IMR-90 (cell line): ENCODE data around the gene HLA-F.

ENCODE experiments used
- BHLHE40 ChIP-seq: fragments of 150-350 bp; IDR thresholded peaks from 2 replicates; pipeline ENCODE4 v1.6.1; 2016; ENCODE audit warnings: mild to moderate bottlenecking, low read depth, low read length
- CHD1 ChIP-seq: IDR thresholded peaks from 2 replicates; pipeline ENCODE4 v1.6.1; 2012; ENCODE audit warnings: low read depth, low read length, improper control_type of control experiment
- FOS ChIP-seq: fragments of 150-350 bp; IDR thresholded peaks from 2 replicates; pipeline ENCODE4 v1.6.1; 2016; ENCODE audit warnings: low read depth, low read length
- MAFK ChIP-seq: IDR thresholded peaks from 2 replicates; pipeline ENCODE4 v1.6.1; 2012; ENCODE audit warnings: low read depth, low read length, improper control_type of control experiment
- MXI1 ChIP-seq: IDR thresholded peaks from 2 replicates; pipeline ENCODE4 v1.6.1; 2012; ENCODE audit warnings: low read depth, mild to moderate bottlenecking, low read length, moderate library complexity, borderline replicate concordance
- POLR2A ChIP-seq: IDR thresholded peaks from 2 replicates; pipeline ENCODE4 v1.6.1; 2012; ENCODE audit warnings: mild to moderate bottlenecking, low read depth, low read length
- RAD21 ChIP-seq: IDR thresholded peaks from 2 replicates; pipeline ENCODE4 v1.6.1; 2012; ENCODE audit warnings: low read length, improper control_type of control experiment
- RCOR1 ChIP-seq: IDR thresholded peaks from 2 replicates; pipeline ENCODE4 v1.6.1; 2012; ENCODE audit warnings: mild to moderate bottlenecking, low read length, improper control_type of control experiment; ENCODE audit not compliant: insufficient replicate concordance
- RFX5 ChIP-seq: IDR thresholded peaks from 2 replicates; pipeline ENCODE4 v1.8.0; 2012; ENCODE audit warnings: low read depth, mild to moderate bottlenecking, low read length, moderate library complexity
- SMC3 ChIP-seq: fragments of 150-350 bp; IDR thresholded peaks from 2 replicates; pipeline ENCODE4 v1.6.1; 2016; ENCODE audit warnings: low read depth, mild to moderate bottlenecking, antibody characterized with exemption, low read length, moderate library complexity
- USF2 ChIP-seq: fragments of 150-350 bp; IDR thresholded peaks from 2 replicates; pipeline ENCODE4 v1.6.1; 2017; ENCODE audit warnings: mild to moderate bottlenecking, antibody characterized with exemption, low read length, low read depth
- TF ChIP-seq, protein P1 (sequence below): conservative IDR thresholded peaks from 2 replicates; pipeline ENCODE4 v1.5.1; 2012; ENCODE audit warnings: mild to moderate bottlenecking, low read depth, low read length, improper control_type of control experiment
- TF ChIP-seq, protein P2 (sequence below): fragments of 150-350 bp; IDR thresholded peaks from 2 replicates; pipeline ENCODE4 v1.6.1; 2016; ENCODE audit warnings: low read depth, mild to moderate bottlenecking, low read length, moderate library complexity, borderline replicate concordance

- TF ChIP-seq, protein P1, sequence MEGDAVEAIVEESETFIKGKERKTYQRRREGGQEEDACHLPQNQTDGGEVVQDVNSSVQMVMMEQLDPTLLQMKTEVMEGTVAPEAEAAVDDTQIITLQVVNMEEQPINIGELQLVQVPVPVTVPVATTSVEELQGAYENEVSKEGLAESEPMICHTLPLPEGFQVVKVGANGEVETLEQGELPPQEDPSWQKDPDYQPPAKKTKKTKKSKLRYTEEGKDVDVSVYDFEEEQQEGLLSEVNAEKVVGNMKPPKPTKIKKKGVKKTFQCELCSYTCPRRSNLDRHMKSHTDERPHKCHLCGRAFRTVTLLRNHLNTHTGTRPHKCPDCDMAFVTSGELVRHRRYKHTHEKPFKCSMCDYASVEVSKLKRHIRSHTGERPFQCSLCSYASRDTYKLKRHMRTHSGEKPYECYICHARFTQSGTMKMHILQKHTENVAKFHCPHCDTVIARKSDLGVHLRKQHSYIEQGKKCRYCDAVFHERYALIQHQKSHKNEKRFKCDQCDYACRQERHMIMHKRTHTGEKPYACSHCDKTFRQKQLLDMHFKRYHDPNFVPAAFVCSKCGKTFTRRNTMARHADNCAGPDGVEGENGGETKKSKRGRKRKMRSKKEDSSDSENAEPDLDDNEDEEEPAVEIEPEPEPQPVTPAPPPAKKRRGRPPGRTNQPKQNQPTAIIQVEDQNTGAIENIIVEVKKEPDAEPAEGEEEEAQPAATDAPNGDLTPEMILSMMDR = no peak
- no peak for TF ChIP-seq POLR2A
- no peak for TF ChIP-seq RAD21
- no peak for TF ChIP-seq MXI1
- no peak for TF ChIP-seq SMC3
- TF ChIP-seq RFX5 = no peak
- no peak for TF ChIP-seq CHD1
- TF ChIP-seq, protein P2, sequence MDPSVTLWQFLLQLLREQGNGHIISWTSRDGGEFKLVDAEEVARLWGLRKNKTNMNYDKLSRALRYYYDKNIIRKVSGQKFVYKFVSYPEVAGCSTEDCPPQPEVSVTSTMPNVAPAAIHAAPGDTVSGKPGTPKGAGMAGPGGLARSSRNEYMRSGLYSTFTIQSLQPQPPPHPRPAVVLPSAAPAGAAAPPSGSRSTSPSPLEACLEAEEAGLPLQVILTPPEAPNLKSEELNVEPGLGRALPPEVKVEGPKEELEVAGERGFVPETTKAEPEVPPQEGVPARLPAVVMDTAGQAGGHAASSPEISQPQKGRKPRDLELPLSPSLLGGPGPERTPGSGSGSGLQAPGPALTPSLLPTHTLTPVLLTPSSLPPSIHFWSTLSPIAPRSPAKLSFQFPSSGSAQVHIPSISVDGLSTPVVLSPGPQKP = no peak
- TF ChIP-seq USF2 = no peak
- TF ChIP-seq FOS = no peak
- TF ChIP-seq BHLHE40 = no peak
- no peak for TF ChIP-seq RCOR1
- no peak for TF ChIP-seq MAFK
Observed at GRCh38 chr6:29729774-29730328, 6.6 kb downstream of the HLA-F start.
